Right lobe of liver (tissue), 4 donors: ENCODE measurements around the gene COL9A1.

ENCODE experiments used
- POLR2A ChIP-seq: fragments of 450-650 bp; IDR thresholded peaks from one replicate; pipeline ENCODE4 v1.6.1; 2017; ENCODE audit warnings: antibody characterized with exemption, mild to moderate bottlenecking
- TF ChIP-seq, protein P1 (sequence below), 4 donors: fragments of 200-600 bp in 3 of 4; fragments of 450-650 bp in 1 of 4; IDR thresholded peaks; one replicate each; pipeline versions ENCODE4 v1.5.1 to v1.8.0; 2016 to 2022; ENCODE audit warnings: antibody characterized with exemption in 4 of 4, mild to moderate bottlenecking in 2 of 4
- donor health status: DM: no; HTN: no; CAD: no.
- donor health status: DM: no; HTN: no; CAD: no.
- donor health status: DM: no; HTN: yes; CAD: no.

DNA sequence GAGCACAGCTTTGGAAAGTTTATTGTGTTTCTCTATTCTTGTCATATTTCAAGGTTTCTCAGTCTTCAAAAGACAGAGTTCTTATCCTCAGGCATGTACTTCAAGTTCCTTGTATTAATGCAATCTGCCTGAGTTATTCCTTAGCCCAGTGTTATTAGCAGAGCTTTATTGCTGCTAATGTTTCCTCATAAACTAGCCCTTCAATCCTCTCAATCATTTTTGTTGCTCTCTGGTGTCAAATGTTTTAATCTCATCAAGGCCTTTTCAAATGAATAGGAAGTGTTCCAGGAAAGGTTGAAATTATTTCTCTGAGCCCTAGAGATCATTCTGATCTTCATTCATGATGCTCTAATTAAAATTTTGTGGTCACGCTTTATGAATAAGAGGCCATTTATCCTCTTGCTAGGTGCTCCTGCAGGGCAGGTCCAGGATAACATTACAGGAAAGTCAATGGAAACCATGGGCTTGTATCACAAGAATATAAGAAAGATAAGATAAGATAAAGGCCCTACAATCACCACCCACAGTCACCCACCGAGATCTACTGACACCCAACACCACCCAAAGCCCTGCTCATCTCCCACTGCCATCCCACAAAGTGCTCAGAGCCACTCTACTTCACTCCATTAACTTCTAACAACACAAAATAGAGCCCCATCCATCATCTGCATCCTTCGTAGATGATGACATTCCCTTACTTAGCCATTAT, 125.9 kb downstream of the COL9A1 start:
- TF ChIP-seq, protein P1, sequence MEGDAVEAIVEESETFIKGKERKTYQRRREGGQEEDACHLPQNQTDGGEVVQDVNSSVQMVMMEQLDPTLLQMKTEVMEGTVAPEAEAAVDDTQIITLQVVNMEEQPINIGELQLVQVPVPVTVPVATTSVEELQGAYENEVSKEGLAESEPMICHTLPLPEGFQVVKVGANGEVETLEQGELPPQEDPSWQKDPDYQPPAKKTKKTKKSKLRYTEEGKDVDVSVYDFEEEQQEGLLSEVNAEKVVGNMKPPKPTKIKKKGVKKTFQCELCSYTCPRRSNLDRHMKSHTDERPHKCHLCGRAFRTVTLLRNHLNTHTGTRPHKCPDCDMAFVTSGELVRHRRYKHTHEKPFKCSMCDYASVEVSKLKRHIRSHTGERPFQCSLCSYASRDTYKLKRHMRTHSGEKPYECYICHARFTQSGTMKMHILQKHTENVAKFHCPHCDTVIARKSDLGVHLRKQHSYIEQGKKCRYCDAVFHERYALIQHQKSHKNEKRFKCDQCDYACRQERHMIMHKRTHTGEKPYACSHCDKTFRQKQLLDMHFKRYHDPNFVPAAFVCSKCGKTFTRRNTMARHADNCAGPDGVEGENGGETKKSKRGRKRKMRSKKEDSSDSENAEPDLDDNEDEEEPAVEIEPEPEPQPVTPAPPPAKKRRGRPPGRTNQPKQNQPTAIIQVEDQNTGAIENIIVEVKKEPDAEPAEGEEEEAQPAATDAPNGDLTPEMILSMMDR (IDR thresholded peaks at IDR 0.05): no peak
- no peak for TF ChIP-seq POLR2A
